GM23338 (cell line): ENCODE data around the gene LCTL.

Experiments used
- CTCF ChIP-seq, 2 experiments: fragments of 200-600 bp in 1 of 2; sonication (generic) in 1 of 2; conservative IDR thresholded peaks; 2 replicates each; pipeline versions ENCODE4 v1.5.1 to v1.6.1; 2016 to 2017; ENCODE audit warnings: antibody characterized with exemption in 2 of 2, low read depth in 2 of 2, mild to moderate bottlenecking in 2 of 2, moderate library complexity in 1 of 2
- POLR2AphosphoS5 ChIP-seq: IDR thresholded peaks from 2 replicates; pipeline ENCODE4 v1.6.1; 2016; ENCODE audit warnings: antibody characterized with exemption, low read depth

- TF ChIP-seq CTCF (conservative IDR thresholded peaks at IDR 0.05; ENCODE audit: low read depth in 2 of 2): no peak
- no peak for TF ChIP-seq POLR2AphosphoS5
Observed at GRCh38 chr15:66598095-66598815, 32.5 kb upstream of the LCTL start.
